Activated T-helper 1 cell treated with Interleukin-2 at 50 U/mL for 16 hours (primary cell): ENCODE data around the gene ACSL6.

Experiments
- DNase-seq: peaks from one replicate; pipeline ENCODE4 v3.0.0-alpha.2; 2020; ENCODE audit warnings: low read depth

ACSL6 gene

DNA sequence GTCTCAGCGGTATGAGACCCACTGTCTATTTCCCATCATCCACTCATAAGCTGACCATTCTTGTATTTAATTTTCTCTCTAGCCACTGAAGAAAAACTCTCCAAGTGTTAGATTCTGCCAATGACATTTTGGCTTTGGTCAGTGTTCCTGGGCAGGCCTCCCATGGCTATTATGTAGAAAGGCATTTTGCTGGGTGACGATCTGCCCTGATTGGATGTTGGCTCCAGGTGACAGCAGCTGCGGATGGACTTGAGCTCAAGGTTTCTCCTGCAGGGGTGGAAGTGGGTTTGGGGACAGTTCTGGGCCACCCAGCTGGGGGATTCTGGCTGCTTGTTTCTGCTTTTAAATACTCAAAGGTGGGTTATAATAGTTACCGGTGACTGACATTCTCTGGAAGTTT is 31.6 kb downstream of the ACSL6 start:
- DNase-seq, result no peak

DNA sequence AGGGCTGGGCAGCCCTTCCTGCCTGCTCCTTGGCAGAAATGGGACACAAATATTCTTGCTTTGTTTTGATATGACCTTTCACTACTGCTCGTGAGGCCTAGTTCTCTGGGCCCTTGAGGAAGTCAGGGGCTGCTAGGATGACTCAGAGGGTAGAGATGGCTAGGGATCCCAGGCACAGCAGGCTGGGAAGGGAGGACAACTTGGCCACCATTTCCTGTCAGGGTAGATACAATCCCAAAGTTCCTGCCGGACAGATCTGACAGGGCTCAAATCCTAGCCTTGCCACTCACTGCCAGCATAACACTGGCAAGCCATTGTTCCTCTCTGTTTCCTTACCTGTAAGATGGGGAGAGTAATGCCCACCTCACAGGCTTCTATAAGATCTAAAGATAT is 34.2 kb downstream of the ACSL6 start:
- DNase-seq, result no peak

DNA sequence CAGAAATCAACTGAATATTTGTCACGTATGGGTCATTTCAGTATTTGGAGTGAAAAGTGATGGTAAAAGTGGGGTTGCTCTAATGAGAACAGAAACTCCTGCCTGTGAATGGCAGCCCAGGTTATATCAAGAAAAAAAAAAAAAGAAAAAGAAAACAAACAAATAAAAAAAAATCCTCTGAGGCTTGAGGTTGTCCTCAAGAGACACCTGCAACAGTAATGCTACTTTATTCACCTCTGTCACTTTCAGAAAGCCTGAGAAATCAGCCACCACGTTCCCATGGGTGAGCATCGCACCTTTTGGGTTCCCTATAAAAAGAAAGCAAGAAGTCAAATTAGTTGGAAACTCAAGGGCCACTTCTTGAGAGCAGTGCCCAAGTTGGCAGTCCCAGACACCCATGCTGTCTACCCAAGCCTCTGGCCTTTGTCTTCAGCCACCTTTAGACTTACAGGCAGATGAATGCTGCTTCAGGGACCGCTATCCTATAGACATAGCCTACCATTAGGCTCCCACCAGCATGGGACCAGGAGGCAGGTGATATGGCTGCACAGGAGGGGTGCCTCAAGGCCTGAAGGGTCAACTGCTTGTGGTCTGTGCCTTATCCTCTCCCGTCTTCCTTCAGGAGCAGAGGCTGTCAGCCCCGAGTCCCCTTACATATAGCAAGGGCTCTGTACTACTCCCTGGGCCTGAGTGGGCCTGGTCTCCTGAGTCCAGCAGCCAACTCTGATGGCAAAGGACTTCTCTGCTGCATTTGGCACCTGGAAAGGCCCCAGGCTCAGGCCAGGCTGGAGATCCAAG is 34.8 kb downstream of the ACSL6 start:
- DNase-seq, result no peak

DNA sequence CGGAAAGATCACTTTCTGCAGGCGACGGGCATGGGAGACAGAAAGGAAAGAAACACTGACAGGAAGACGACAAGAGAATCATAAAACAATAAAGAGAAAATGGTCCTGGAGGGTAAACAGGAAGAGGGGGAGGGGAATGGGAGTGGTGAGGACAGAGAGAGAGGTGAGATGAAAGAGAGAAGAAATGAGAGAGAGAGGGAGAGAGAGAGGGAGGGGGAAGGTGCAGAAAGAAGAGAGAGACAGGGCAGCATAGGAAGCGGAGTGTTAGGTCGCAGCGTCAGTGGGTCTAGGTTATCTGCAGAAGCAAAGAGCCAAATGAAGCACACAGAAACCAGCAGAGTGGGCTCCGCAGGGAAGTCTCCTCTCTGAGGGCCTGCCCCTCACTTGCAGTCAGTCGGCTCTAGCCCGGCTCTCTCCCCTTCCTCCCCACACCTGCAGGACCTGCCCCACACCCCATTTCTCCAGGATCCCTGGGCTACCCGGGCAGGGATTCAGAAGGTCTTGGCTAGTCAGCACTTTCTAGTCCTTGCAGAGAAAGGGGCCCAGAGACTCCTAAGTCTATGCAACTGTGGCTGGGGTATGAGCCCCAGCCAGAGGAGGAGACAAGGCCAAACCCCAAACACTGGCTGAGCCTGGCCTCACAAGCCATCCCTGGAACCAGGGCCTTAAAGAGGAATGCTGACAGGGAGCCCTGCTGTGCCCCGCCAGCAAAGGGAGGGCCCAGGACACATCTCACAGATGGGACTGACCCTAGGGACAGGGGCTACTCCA is 36.3 kb downstream of the ACSL6 start:
- DNase-seq, result no peak

DNA sequence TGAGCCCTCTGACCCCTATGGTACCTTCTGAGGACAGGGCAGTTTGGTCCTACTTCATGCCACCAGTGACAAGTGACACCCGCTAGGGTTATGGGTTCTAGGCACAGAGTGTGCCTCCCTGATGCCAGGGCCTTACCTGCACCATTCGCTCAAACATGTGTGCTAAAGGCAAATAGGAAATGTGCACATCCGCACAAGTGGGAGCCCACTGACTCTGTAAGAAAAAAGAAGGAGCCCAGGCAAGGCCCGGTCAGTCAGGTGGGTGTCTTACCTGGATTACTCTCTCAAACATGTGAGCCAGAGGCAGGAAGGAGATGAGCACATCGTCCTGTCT is 36.9 kb downstream of the ACSL6 start:
- DNase-seq, result no peak

DNA sequence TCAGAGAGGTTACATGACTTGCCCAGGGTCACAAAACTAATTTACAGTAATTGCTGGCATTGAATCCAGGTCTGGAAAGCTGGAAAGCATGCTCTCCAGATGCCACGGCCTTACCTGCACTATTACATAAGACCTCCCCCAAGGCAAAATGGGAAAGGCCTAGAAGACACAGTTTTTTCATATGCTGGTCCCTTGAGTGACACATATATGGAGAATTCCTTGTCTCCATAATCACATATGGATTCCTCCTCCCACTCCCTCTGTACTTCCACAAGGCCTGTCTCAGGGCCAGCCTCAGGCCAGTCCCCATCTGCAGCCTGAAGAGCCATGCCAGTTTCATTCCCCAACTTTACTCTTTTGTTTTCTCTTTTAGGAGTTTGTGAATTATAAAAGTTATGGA is 37.4 kb downstream of the ACSL6 start:
- no peak for DNase-seq

DNA sequence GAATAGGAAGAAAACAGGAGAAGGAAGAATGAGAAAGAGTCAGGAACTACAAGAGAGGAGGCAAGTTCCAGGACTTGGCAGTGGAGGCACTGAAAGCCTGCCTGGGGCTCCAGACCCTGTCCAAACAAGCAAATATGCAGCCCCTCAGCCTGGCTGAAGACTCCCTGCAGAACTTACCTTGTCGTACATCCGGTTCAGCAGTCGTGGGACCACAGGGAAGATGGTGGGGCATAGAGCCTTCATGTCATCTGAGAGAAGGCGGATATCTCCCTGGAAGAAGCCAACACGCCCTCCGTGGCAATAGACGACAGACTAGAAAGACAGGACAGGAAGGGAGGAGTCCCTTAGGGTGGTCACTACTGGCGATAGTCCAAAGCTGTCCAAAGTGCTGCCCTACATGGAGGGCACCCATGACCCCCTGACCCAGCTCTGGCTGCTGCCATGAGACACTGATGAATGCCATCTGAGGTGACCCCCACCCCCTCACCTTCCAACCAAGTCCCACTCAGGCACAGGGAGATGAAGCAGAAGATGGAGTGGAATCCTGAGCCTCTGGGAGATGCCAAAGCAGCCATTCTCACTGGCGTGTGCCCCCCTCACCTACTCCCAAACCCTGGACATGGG is 38.3 kb downstream of the ACSL6 start:
- no peak for DNase-seq

DNA sequence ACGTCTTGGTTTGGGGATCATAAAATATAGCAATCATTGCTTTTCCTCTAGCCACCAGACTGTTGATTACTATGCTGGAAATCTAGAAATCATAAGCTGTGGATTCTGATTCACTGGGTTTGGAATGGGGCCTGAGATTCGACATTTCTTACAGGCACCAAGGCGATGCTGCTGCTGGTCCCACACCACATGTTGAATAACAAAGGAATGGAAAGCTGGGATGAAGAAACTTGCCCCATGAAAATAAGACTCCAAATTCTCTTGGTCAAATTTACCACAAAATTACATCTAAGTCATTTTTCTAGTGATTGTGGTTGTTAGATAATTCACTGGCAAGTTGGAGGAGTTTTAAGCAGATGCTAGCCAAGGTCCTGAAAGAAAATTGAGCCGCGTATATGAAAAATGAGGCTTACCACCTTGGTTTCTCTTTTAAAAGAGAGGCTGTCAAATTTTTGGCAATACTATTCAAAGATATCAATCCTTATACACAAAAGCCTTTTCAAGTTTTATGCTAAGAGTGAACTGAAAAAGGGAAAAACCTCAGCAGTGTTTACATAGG is 43.0 kb downstream of the ACSL6 start:
- no peak for DNase-seq

DNA sequence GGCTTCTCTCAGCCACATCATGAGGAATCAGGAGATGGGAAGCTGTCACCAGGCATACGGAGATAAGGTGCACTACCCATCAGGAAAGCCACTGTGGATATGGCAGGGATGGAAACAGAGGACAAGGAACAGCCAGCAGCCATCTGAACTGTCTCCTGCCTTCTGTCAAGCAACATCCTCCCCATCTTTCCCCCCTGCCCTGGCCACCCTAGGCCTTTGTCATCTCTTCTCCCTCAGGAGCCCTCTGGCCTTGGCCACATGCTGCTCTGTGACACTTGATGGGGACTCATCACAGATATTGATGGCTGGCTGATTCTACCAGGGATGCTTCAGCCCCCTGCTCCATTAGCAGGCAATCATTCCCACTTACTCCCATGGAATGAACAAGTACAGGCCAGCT is 44.9 kb downstream of the ACSL6 start:
- DNase-seq, result no peak

DNA sequence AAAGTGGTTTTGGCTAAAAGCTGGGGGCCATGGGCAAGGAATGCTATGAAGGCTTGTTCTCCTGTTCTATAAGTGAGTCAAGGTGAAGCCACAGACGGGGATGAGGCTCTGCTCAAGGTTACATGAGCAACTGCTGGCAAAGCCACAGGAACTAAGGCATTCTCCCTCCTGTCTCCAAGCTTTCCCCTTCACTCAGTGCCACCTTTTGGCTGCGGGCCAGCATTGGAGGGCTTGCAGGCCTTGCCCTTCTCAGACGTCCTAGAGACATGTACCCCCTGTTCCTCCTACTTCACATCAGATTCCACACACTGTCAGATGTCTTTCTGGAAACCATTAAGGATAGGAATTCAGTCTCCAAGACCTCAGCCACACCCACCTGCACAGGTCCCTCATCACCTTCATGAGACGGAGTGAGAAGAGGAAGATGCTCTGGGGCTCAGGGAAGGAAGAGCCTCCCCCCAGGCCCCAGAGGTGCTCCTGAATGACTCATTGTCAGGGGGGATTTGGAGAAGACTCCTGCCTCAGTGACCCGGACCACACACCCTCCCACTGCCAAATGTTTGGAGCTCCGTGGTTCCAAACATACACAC is 45.5 kb downstream of the ACSL6 start:
- DNase-seq, result no peak

DNA sequence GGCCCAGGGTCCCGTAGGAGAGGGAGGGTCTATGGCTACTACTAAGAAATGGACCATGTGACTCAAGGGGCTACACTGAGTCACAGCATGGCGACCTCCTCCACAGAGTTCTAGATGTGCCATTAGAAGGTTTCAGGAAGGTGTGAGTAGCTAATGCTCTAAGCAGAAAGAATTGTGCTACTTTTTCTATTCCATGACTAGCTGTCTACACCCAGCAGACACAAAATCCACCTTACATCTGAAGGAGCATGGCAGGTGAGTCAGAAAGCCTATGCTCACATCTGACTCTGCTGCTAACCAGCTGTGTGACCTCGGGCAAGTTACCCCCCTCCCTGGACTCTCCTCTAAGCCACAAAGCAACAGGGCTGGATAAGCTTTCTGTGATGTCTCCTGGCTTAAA is 51.6 kb downstream of the ACSL6 start:
- no peak for DNase-seq

DNA sequence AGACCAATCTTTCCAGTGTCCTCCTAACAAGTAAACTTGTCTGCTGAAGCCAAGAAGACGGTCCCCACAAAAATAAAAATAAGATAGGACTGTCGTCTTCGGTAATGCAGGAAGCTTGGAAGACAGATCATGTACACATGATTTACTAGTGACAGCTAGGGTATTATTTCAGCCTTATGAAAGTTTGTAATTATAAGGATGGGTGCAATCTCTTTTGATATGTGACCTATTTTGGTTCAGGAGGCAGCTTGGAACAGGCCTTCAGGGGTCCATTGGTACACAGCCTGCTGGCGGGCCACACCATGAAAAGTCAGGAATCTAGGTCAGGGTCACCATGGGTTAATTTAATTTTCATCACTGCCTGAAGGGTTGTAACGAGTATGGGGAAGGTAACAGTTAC is 52.3 kb downstream of the ACSL6 start:
- no peak for DNase-seq

DNA sequence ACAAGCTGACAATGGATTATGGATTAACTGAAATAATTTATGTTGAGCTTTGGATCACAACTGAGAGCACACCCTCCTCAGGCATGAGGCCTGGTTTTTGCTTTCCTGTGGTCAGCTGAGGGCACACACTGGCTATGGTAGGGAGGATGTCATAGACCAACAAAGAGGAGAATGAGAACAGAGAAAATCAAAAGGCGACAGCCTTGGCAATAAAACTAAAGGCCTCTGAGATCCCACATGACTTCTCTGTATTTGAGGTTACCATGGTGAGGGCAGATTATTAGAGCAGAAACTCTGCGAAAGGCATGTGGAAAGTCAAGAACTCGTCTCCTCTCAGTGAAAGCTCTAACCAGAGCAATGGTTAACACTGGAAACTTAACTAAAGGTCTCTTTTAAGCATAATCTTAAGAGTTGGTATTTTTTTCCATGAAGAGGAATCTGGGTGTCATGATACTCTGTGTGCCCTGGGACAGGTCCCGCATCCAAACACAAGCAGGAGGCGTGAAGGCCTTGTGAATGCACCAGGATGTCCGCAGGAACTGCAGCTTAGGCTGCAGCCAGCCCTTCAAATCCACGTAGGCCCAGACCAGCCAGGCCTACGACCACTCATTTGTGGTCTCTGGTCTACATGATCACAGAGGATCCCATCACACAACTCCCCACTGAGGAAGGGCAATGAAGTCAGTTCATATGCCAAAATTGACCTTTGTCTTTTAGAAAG is 53.6 kb downstream of the ACSL6 start:
- DNase-seq, result no peak

DNA sequence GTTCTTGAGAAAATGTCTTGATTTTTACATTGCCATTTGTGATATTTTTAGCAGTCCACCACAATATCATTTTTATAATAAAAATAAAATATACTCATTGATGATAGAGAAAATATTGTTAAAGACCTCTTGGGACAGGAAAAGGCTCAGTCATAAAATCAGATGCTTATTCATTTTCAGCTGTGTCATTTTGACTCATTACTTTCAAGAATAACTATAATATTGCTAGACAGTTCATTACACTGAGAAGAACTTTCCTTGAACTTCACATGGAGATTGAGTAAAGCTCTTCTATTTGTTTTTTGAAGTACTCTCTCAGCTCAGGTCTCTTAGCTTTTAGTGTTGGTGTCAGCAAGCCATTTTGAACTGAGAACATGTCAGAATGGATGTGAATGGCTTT is 57.5 kb downstream of the ACSL6 start:
- no peak for DNase-seq

DNA sequence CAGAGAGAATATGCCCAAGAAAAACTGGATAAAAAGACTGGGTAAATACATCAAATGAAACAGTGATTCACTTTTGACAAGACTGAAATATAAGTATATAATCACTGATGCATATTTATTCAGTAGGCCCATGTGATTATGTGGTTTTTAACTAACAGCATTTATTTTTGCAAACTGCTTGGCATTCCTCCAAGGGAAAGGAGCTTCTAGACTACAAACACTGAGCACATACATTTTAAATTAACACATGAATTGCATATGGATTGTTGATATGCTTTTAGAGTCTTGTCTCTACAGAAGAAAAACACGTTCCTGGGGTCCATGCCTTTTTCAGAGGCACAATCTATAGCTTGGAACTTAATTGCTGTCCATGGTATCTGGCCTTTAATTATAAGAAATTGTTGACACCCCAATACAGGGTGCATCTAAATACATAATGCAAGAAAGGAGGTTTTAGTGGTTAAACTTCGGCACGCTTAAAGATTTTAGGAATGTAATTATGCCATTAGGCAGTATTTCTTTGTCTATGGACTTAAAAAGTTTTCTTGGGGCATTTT is 59.1 kb downstream of the ACSL6 start:
- no peak for DNase-seq

DNA sequence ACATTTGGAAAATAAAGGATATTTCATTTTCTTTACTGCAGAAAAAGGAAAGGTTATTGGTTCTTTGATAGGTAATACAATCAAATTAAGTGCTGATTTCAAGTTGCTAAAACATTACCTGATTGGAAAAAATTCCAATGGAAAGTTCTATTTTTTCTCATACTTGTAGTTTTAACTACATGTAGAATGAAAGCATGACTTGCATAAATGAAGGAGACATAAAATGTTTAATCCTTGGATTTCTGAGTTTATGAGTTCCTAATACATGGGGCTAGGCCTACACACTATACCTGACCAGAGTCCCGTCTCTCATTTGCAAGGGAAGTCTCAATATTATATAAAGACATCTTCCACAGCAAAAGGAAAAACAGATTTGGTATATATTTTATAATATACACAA is 60.8 kb downstream of the ACSL6 start:
- DNase-seq, result no peak

DNA sequence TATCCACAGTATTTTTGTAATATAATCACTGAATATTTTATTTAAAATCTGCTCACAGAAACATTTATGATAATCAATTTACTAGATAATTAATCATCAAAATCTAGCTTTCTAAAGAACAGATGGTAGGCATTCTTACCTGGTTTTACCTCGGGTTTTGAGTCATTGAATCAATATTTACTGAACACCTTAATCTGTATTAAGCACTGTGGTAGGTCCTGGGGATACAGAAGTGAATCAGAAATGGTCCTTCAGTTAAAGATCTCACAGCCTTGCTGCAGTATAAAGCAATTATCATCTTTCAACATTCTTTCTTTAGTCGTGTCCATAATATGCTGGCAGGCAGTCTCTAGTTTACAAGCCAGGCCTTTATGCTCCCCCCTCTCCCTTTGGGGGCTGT is 64.0 kb downstream of the ACSL6 start:
- DNase-seq, result no peak

DNA sequence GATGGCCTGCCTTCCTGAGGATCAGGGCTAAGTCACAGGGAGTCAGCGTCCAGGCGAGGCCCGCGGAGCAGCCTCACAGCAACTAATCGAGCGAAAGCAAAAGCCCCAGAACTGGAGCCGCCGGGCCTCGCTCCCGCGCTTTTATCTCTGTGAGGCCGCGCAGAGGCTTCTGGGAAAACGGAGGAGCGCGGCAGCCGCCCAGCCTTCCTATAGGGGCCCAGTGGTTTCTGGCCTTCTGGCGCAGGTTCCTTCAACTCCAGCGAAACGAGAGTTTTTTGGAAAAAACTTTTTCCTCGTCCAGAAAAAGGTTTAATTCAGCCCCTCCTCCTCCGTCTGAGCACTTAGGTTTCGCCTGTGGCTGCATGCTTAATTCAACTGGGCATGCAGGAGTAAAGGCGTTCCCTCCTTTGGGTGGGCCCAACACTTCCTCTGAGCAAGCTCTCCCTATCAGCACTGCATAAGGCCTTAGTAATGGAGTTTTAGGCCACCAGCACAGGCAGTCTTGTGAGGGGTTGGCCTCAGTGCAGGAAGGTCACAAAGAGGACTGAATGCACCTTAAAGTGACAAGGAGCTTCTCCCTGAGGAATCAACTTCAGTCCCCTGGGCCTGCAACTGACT is 65.8 kb downstream of the ACSL6 start, which contains the start of gene MEIKIN:
MEIKIN (minus strand) TSS at position 113 of the 618 bp plus-strand sequence. CDS start 158 bp downstream, outside the sequence.
- no peak for DNase-seq

DNA sequence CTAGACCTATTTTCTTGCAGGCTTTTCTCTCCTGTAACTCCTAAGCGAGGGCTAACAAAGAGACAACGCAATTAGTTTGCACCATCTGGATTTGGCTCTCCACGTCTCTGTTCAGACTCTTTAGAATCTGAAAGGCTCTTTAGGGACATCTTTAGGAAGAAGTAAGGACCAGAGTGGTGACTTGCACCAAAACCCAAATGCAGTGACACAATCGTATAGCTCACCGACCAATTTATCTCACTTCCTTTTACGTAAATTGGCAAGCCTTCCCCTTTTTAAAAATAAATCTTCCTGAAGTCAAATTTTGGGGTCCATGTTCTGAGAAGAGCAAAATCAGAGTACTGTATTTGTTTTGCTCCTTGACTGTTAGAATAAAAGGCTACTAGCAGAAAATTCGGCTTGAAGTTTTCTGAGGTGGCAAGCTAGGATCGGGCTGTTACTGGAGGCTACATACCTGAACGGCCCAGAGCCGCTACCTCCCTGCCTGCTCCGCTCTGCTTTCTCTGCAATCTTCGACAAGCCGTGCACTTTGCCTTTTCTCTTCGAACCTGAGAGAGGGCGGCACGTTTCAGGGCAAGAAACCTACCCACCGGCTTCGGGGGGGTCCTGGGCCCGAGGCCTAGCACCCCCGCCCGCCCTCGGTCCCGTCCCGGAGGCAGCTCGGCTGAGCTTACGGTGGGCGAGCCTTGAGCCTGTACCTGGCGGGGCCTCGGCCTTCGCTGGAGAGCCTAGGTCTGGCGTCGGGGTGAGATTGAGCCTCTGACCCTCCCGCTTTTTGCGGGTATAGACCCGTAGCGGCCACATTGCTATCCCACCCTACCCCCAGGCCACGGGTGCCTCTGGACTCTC is 66.5 kb downstream of the ACSL6 start:
- no peak for DNase-seq

DNA sequence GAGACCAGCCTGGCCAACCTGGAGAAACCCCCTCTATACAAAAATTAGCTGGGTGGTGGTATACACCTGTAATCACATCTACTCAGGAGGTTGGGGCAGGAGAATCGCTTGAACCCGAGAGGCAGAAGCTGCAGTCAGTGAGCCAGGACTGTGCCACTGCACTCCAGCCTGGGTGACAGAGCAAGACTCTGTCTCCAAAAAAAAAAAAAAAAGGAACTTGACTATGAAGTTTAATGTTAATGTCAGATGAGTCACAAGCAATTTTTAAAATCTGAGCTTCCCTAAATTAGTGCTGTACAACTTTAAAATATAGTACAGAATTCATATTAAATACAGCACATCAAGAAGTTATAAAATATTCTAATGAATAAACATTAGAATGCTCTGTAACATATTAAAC is 67.5 kb downstream of the ACSL6 start:
- no peak for DNase-seq
